Aorta (tissue), 5 donors: ENCODE results near the gene ADI1. TPM values are rescaled to one million over a fixed set of nuclear protein-coding genes. Genes with fewer than 3 reads are reported as not detected.

ENCODE experiments used
- ATAC-seq: fragments of 200-7000 bp; cut with Tn5 transposase; one replicate; pipeline ENCODE4 v1.9.1; 2022; ENCODE audit warnings: moderate library complexity; ENCODE audit not compliant: low FRiP score
- DNase-seq, 2 donors: peaks; one replicate each; pipeline ENCODE4 v3.0.0-alpha.2; 2020
- H3K27ac ChIP-seq, 2 donors: one replicate each; pipeline ENCODE4 v1.5.1; 2013; ENCODE audit warnings: low read length in 2 of 2, mild to moderate bottlenecking in 2 of 2, moderate library complexity in 2 of 2, control low read depth in 1 of 2, inconsistent platforms in 1 of 2, low read depth in 1 of 2
- H3K27me3 ChIP-seq, 2 donors: one replicate each; pipeline ENCODE4 v1.6.1; 2013; ENCODE audit warnings: control low read depth in 1 of 2, low read length in 1 of 2, mild to moderate bottlenecking in 1 of 2, moderate library complexity in 1 of 2; ENCODE audit not compliant: insufficient read depth in 2 of 2, control insufficient read depth in 1 of 2
- H3K36me3 ChIP-seq, 2 donors: one replicate each; pipeline ENCODE4 v1.6.1; 2013; ENCODE audit warnings: control low read depth in 1 of 2, low read length in 1 of 2, mild to moderate bottlenecking in 1 of 2; ENCODE audit not compliant: insufficient read depth in 2 of 2, control insufficient read depth in 1 of 2
- H3K4me1 ChIP-seq, 2 donors: one replicate each; pipeline ENCODE4 v1.6.1; 2013; ENCODE audit warnings: low read length in 2 of 2, control low read depth in 1 of 2, mild to moderate bottlenecking in 1 of 2, moderate library complexity in 1 of 2; ENCODE audit not compliant: insufficient read depth in 2 of 2, control insufficient read depth in 1 of 2
- H3K4me3 ChIP-seq, 2 donors: one replicate each; pipeline ENCODE4 v1.5.1; 2013; ENCODE audit warnings: low read length in 2 of 2, control low read depth in 1 of 2, mild to moderate bottlenecking in 1 of 2
- H3K9me3 ChIP-seq: one replicate; pipeline ENCODE4 v1.6.1; 2013; ENCODE audit warnings: mild to moderate bottlenecking, low read length; ENCODE audit not compliant: control insufficient read depth
- WGBS, 2 donors: extraction: QIAGEN DNeasy Blood & Tissue Kit; methylation state at CpG; one replicate each; pipeline ENCODE4 v1.1.7; 2013; 5-methylcytosine and 5-hydroxymethylcytosine counted together
- intact Hi-C, 2 donors: fragments of 100-400 bp; cut with DNase I; formaldehyde crosslinking; loops; one replicate each; pipeline versions ENCODE4 v1.14.2 to v1.15.0; 2022
- polyA plus RNA-seq, 2 donors: library from polyadenylated mRNA; stranded (reverse); fragments of 200-250 nt; gene quantifications; one replicate each; pipeline ENCODE4 v1.2.3, GENCODE V29; 2013
- total RNA-seq, 2 donors: library from RNA; stranded (reverse); fragmentation: NEBNext Ultra II Directional; extraction: Animal tissue kit (Norgen Biotek cat#: 25700); gene quantifications; one replicate each; pipeline ENCODE4 v1.2.1, GENCODE V29; 2021
- donor health status: healthy with polysubstance abuse.
- donor health status: Bipolar disorder and iron deficiency.
- donor health status: DM: no; HTN: no; CAD: no.
- donor health status: DM: no; HTN: no; CAD: no.
- donor health status: DM: yes; HTN: yes; CAD: no.

The ADI1 gene
- total and polyA plus RNA-seq, 4 donors, result 63.7 to 206 (median 114) TPM

DNA sequence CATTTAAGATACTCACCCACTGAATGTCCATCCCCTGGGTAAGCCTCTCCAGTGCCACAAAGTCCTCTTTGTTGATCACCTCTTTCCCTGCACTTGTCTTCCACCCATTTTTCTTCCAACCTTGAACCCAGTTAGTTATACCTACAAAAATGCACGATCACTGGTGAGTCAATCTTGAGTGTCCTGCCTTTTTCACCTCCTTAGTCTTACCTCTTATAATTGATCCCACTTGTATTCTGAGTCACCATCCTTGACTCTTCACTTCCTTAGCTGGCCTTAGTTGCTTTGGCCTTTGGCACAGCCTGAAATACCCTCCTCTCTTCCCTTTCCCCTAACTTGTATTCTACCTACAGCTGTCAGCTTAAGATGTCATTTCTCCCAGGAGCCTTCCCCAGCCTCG is 28.6 kb upstream of the ADI1 start:
- peaks cover 19 to 23% of the 10 kb centered on the region in 2 donors for H3K36me3 ChIP-seq
- no peak for ATAC-seq
- H3K27ac ChIP-seq, result no peak overlapping the region
- no peaks in the 10 kb centered on the region for H3K9me3 ChIP-seq
- H3K4me3 ChIP-seq, result no peak overlapping the region
- no peak for DNase-seq
- H3K27me3 ChIP-seq, result no peaks in the 10 kb centered on the region
- peaks cover 0 to 2% of the 10 kb centered on the region in 2 donors for H3K4me1 ChIP-seq
- 95 to 97% methylated on average over 2 of the region's 2 CpGs for WGBS, 2 donors
- intact Hi-C loops, result no loop called here

DNA sequence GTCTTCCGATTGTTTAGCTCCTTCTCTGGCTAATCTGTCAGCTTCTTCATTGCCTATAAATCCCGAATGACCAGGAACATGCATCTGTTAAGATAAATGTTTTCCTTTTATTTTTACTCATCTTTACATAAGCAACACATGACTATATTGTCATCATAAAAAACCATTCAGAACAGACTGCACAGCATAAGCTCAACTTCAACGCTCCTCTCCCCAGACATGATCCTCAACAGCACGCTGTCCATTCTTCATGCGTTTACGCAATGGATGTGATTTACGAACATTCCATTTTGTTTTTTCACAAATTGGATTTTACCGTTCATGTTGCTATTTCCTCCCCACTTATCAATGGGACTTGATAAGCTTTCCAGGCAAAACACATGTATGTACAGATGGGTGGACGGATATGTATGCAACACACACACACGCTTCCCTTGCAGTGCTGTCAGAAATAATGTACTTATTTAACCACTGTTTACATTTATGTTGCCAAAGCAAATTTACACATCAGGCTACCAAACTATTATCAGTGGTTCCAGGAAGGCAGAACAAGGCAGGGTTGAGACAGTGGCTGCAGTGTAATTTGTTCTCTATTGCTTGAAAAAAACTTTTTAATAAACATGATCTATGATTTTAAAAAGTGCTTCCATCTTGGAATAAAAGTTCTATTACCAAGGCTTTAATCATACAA is 26.6 kb upstream of the ADI1 start:
- intact Hi-C loops, result no loop called here
- Histone ChIP-seq H3K27ac (no peak overlapping the region), H3K4me1 (no peaks in the 10 kb centered on the region), H3K9me3 (no peaks in the 10 kb centered on the region), H3K4me3 (no peak overlapping the region), H3K27me3 (no peaks in the 10 kb centered on the region), H3K36me3 (peaks cover 19% of the 10 kb centered on the region in 2 donors)
- no peak for ATAC-seq
- WGBS, 2 donors, result 82 to 86% methylated on average over 10 of the region's 10 CpGs
- DNase-seq, result no peak

DNA sequence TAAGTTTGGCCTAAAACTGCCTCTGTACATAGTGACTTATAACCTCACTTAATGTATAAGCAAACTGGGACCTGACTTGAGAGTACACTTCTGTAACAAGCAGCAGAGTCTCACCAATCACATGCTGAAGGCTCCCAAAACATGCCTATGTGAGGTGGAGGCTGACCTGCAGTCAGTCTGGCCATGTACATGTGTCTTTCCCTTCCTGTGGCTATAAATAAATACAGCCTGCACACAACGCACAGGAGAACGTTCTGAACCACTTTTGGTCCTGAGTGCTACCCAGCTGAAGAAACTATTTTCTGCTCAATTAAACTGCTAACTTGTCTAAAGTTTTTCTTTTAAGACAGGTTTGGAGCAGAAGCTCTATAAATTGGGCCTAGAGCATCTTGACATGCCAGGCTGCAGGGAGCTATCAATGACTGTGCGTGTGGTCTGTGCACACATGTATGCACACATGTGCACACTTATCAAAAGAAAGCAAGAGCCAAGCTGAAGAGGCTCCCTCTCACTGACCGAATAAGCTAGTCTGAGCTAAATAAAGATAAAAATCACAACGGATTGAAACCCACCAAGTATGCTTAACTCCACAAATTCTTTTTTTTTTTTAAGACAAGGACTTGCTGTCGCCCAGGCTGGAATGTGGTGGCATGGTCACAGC is 23.8 kb upstream of the ADI1 start:
- Histone ChIP-seq H3K27ac (no peak overlapping the region), H3K4me3 (no peak overlapping the region), H3K36me3 (peaks cover 11 to 16% of the 10 kb centered on the region in 2 donors), H3K9me3 (no peaks in the 10 kb centered on the region), H3K27me3 (no peaks in the 10 kb centered on the region), H3K4me1 (no peaks in the 10 kb centered on the region)
- intact Hi-C loops, result no loop called here
- 56% methylated on average over 6 of the region's 6 CpGs for WGBS, 2 donors
- ATAC-seq (no peak), DNase-seq (no peak)

DNA sequence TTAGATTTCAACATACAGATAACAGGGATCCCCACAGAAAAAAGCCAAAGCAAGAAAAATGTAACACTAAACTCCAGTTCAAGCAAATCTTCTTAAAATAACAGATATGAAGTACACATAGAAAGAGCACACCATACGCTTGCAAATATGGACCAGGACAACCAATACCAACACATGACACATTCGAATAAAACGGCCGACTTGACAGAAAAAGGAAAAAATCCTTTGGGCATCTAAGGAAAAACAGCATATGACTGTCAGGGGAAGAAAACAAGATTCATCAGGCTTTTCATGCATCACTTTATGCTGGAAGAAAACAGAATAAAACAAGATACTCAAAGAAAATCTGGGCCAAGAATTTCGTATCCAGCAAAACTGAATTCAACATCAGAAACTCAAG is 22.8 kb upstream of the ADI1 start:
- Histone ChIP-seq H3K4me3 (no peak overlapping the region), H3K36me3 (peaks cover 8 to 13% of the 10 kb centered on the region in 2 donors), H3K27ac (no peak overlapping the region), H3K9me3 (no peaks in the 10 kb centered on the region), H3K4me1 (no peaks in the 10 kb centered on the region), H3K27me3 (no peaks in the 10 kb centered on the region)
- DNase-seq (no peak), ATAC-seq (no peak)
- intact Hi-C loops, result no loop called here
- 84 to 87% methylated on average over 5 of the region's 5 CpGs for WGBS, 2 donors

DNA sequence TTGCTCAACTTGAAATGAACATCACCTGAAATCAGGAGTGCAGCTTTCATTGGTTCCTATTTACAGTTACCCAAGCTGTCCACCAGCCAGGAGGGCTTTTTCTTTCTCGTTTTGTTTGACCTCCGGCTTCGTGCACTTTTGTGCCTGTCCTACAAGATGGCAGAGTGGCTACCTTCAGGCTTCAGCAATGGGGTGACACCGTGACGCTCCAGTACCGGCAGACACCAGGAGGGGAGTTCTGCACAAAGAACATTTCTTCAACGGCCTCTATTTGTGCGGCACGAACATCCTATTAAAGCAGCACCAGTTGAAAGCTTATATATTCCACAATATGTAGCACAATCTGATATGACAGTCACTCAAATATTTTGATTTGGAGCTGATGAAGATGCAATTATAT is 20.5 kb upstream of the ADI1 start:
- no peak overlapping the region for H3K4me3 ChIP-seq
- H3K36me3 ChIP-seq, result peaks cover 4% of the 10 kb centered on the region in 2 donors
- ATAC-seq (no peak), DNase-seq (no peak)
- WGBS, 2 donors, result 83 to 87% methylated on average over 9 of the region's 9 CpGs
- H3K4me1 ChIP-seq, result no peaks in the 10 kb centered on the region
- H3K27me3 ChIP-seq, result no peaks in the 10 kb centered on the region
- H3K9me3 ChIP-seq, result no peaks in the 10 kb centered on the region
- H3K27ac ChIP-seq, result no peak overlapping the region
- intact Hi-C loops, result loop anchor here in 1 of 2 donors (5.0 kb wide), 1 partner anchor 48 kb away; no protein-coding TSS in a partner anchor

DNA sequence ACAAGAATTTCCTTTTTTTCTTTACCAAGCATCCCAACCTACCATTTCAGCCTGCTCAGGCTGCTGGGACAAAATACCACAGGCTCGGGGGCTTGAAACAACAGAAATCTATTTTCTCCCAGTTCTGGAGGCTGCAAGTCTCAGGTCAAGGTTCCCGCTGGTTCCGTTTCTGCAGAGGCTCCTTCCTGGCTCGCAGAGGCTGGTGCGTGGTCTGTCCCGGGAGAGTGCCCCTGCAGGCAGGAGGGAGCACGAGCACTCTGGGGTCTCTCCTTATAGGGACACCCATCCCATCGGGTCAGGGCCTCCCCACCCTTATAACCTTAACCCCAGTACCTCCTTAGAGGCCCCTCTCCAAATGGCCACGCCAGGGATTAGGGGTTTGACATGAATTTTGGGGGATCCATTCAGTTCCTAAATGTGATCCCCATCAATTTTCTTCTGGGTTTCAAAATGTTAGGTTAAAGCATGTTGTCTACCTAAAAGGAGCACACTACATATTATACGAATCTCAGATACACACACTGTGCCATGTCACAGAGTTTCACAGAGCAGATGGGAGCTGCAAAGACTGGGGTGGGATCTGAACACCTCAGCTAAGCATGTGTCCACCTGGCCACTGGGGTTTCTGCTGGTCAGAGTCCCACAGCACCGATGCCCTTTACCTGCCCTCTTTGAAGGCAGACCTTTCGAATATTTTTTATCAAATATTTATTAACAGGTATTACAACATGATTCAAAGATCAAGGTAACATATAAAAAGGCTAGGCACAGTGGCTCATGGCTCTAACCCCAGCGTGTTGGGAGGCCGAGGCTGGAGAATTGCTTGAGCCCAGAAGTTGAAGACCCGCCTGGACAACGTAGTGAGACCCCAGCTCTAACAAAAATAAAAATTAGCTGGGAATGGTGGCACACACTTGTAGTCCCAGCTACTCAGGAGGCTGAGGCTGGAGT is 17.6 kb upstream of the ADI1 start:
- Histone ChIP-seq H3K27ac (peak overlapping the region; percentile 97 to 98), H3K9me3 (no peaks in the 10 kb centered on the region), H3K27me3 (no peaks in the 10 kb centered on the region), H3K4me3 (peak overlapping the region; percentile 8 to 35), H3K36me3 (no peaks in the 10 kb centered on the region), H3K4me1 (no peaks in the 10 kb centered on the region)
- peak; percentile 78 for ATAC-seq
- peak; percentile 79 to 80 for DNase-seq
- 47 to 48% methylated on average over 16 of the region's 16 CpGs for WGBS, 2 donors
- intact Hi-C loops, result loop anchor here in 1 of 2 donors (1.0 to 5.0 kb wide), 3 partner anchors 18 to 45 kb away; partner anchors contain the start of genes ADI1 and RNASEH1

DNA sequence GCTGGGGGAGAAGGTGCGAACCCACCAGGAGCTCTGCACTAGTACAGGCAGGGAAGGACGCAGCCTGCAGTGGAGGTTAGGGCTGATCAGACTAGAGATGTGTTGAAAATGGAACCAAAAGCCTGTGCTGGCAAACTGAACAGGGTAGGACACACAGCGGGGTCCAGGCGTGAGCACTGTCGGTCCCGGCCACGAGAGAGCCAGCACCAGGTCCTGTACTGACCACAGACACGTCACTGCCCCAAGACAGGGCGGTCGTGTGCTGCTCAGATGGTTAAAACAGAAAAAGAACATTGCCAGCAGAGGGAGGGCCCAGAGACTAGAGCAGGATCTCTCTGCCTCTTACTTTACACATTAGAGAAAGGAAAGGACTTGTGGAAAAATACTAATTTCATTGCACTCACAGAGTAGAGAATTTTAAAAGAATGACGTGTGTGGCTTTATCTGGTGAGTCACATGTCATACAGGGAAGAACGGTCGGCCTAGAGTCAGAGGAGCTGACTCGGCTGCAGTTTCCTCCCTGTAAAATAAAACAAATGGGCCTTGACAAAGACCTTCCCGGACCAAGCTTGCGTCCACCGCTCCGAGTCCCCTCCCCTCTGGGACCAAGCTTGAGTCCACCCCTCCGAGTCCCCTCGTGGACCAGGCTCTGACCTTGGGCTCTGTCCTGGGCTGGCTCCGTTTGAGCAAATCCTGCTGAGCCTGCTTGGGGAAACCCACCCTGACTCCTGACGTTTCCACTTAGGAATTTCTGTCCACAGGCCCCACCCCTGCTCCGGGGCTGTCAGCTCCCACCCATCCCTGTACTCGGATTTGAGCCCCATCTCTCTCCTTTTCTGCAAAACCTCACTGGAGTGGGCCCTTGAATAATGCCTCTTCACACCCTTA is 16.7 kb upstream of the ADI1 start:
- Histone ChIP-seq H3K4me3 (peak overlapping the region; percentile 8 to 35), H3K27me3 (no peaks in the 10 kb centered on the region), H3K36me3 (no peaks in the 10 kb centered on the region), H3K4me1 (no peaks in the 10 kb centered on the region), H3K27ac (peak overlapping the region; percentile 97 to 98), H3K9me3 (no peaks in the 10 kb centered on the region)
- WGBS, 2 donors, result 4 to 5% methylated on average over 24 of the region's 24 CpGs
- peak; percentile 84 to 88 for DNase-seq
- intact Hi-C loops, result loop anchor here in 1 of 2 donors (1.0 to 5.0 kb wide), 3 partner anchors 17 to 44 kb away; partner anchors contain the start of genes ADI1 and RNASEH1
- peak; percentile 88 for ATAC-seq

DNA sequence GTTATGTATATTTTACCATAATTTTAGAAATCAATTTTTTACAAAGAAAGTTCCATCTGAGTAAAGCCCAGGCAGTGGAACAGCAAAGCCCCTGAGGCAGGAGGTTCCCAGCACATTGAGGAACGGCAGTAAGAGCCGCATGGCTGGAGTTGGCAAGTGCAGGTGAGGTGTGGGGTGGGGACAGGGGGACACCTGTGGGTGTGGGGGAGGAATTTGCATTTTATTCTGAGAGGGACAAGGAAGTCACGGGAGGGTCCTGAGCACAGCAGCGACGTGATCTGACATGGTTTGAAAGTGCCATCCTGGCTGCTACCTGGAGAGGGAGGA is 16.1 kb upstream of the ADI1 start:
- Histone ChIP-seq H3K27me3 (no peaks in the 10 kb centered on the region), H3K36me3 (no peaks in the 10 kb centered on the region), H3K27ac (peak overlapping the region; percentile 84 to 97), H3K4me1 (no peaks in the 10 kb centered on the region), H3K4me3 (no peak overlapping the region), H3K9me3 (no peaks in the 10 kb centered on the region)
- ATAC-seq (no peak), DNase-seq (no peak)
- intact Hi-C loops, result loop anchor here in 1 of 2 donors (5.0 kb wide), 1 partner anchor 43 kb away; no protein-coding TSS in a partner anchor
- WGBS, 2 donors, result 37 to 40% methylated on average over 5 of the region's 5 CpGs
